ENCODE results near the gene EHMT2.
"Not testable (repeated sequence)": the region's sequence is repeated elsewhere in the genome, so short reads cannot be mapped to it uniquely, and the experiment has no call there.

EHMT2 gene

GRCh38 chr6:31911826-31912585, 14.5 kb upstream of the EHMT2 start:
- no peak for DNase-seq

- not testable (repeated sequence) for DNase-seq
Measured at GRCh38 chr6:31909298-31909697, 11.8 kb upstream of the EHMT2 start.

- DNase-seq: no peak
Measured at GRCh38 chr6:31908791-31909190, 11.3 kb upstream of the EHMT2 start.

DNA sequence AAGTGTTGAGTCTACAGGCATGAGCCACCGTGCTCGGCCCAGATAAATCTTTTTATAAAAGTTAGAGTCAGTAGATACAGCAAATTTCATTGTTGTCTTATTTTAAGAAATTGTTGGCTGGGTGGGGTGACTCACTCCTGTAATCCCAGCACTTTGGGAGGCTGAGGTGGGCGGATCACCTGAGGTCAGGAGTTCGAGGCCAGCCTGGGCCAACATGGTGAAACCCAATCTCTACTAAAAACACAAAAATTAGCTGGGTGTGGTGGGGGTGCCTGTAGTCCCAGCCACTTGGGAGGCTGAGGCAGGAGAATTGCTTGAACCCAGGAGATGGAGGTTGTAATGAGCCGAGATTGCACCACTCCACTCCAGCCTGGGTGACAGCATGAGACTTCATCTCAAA, 10.8 kb upstream of the EHMT2 start:
- not testable (repeated sequence) for DNase-seq

DNA sequence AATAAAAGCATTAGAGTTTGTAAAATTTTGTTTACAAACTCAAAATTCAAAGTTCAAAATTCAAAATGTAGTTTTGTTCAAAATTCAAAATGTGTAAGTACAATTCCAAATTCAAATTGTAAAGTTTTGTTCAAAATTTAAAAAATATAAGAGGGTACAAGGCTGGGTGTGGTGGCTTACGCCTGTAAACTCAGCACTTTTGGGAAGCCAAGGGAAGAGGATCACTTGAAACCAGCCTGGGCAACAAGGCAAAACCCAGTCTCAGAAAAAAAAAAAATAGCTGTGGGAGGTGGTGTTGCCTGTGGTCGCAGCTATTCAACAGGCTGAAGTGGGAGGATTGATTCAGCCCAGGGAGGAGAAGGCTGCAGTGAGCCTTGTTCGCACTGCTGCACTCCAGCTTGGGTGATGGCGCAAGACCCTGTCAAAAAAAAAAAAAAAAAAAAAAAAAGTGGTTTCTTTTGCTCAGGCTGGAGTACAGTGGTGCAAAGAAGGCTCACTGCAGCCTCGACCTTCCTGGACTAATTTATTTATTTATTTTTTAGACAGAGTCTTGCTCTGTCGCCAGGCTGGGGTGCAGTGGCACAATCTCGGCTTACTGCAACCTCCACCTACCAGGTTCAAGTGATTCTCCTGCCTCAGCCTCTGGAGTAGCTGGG, 9.8 kb upstream of the EHMT2 start:
- DNase-seq: no peak

DNA sequence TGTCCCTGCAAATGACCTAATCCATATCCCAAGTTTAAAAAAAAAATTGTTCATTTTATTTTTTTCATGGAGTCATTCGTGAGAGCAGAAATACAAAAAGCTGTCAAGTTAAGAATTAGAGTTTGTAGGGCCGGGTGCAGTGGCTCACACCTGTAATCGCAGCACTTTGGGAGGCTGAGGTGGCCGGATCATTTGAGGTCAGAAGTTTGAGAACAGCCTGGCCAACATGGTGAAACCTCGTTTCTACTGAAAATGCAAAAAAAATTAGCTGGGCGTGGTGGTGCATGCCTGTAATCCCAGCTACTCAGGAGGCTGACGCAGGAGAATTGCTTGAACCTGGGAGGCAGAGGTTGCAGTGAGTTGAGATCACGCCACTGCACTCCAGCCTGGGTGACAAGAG, 9.2 kb upstream of the EHMT2 start:
- DNase-seq: not testable (repeated sequence)

- no peak for DNase-seq
Measured at GRCh38 chr6:31906122-31906521, 8.6 kb upstream of the EHMT2 start.

DNA sequence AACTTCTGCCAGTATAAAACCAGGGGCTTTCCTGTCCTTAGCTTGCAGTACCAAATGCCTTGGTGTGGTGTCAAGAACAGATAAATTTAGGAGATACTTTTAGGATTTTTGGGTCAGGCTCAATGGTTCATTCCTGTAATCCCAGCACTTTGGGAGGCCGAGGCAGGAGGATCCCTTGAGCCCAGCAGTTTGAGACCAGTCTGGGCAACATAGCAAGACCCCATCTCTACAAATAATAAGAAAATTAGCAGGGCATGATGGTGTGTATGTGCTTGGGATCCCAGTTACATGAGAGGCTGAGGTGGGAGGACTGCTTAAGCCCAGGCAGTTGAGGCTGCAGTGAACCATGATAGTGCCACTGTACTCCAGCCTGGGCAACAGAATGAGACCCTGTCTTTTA, 7.5 kb upstream of the EHMT2 start:
- DNase-seq: no peak

GRCh38 chr6:31903957-31904356, 6.5 kb upstream of the EHMT2 start:
- DNase-seq: no peak

DNA sequence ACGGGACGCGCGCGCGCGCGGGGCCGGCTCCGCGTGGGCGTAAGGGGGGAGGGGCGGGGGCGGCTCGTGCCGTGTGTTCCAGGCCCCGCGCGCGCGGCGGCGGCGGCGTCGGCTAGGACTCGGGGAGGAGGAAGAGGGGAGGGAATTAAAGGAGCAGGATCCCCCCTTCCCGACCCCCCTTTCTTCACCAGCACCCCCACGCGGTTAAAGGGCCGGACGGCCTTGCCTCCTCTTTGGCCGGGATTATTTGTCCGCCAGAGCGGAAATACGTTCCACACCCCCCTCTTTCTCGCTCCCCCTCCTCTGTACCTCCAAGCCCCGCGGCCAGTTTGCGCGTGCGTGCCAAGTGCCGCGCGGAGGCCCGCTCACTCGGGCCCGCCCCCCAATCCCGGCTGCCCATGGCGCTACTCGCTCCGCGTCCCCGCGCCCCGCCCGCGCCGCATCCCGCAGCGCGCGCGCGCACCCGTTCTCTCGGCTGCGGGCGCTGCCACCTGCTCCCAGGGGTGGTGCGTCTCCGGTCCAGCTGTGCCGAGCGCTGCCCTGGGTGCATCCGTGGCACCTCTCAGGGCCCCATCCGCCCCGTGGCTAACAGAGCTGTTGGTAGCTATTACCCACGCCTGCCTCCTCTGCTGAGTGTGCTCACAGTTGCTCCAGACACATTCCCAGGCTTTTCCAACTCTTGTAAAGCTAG, 4.6 kb upstream of the EHMT2 start, which contains the start of gene ZBTB12:
Gene ZBTB12 (minus strand): TSS at position 134 of the 691 bp plus-strand sequence. CDS start 781 bp downstream, outside the sequence.
- DNase-seq: peak; percentile 87 to 90

GRCh38 chr6:31901415-31901952, 4.0 kb upstream of the EHMT2 start:
- DNase-seq: peak; percentile 71 to 76

GRCh38 chr6:31900917-31901414, 3.5 kb upstream of the EHMT2 start:
- peak in 1 of 2 donors; percentile 13 for DNase-seq

- peak in 1 of 2 donors; percentile 18 for DNase-seq
Measured at GRCh38 chr6:31899882-31900722, 2.6 kb upstream of the EHMT2 start.

DNA sequence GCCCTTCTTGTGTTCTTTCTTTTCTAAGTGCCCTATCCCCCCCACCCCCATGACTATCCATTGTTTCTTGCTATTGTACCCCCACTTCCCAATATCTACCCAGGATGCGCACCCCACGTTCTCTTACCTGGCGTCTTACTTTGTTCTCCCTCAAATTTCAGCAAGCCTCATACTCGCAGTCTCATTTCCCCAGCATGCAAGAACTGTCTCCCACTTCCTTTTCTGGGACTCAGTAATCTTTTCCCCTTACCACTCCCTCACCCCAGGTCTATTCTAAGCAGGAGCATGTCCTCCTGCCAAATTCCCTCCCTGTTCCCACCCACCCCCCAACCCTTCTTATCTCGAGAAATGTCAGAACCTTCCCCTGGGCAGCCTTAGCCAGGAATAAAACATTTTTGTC, 1.7 kb upstream of the EHMT2 start:
- DNase-seq: no peak

GRCh38 chr6:31898383-31899011, 999 bp upstream of the EHMT2 start:
- peak; percentile 25 to 37 for DNase-seq

- DNase-seq: no peak
Measured at GRCh38 chr6:31896856-31897611, 464 bp downstream of the EHMT2 start.

DNA sequence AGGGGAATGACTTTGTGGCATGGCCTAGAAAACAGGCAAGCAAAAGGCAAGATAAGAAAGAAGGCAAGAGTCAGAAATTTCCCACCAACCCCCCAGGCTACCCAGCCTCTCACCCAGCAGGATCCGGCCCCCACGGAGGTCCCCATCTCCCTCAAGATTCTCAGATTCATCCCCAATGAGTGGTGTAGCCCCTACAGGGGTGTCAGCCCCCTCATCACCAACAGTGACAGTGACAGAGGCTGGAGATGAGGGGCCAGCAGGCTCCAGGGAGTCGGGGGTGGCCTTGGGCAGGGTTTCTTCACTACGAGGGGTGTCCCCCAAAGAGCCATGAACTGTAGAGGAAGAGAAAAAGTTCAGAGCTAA, 1.0 kb downstream of the EHMT2 start:
- DNase-seq: no peak

- DNase-seq: no peak
Measured at GRCh38 chr6:31892821-31893220, 4.7 kb downstream of the EHMT2 start.

GRCh38 chr6:31889331-31889972, 8.0 kb downstream of the EHMT2 start:
- DNase-seq: no peak
